HG02973 (cell line): ENCODE data around the gene XCL1.

Experiments
- ATAC-seq: cut with Tn5 transposase; IDR thresholded peaks from one replicate; pipeline ENCODE4 v1.9.1; 2021; ENCODE audit warnings: moderate library complexity; ENCODE audit not compliant: unreplicated experiment

XCL1 gene

GRCh38 chr1:168603501-168604110 is 27.2 kb downstream of the XCL1 start:
- peak; percentile 60 for ATAC-seq

DNA sequence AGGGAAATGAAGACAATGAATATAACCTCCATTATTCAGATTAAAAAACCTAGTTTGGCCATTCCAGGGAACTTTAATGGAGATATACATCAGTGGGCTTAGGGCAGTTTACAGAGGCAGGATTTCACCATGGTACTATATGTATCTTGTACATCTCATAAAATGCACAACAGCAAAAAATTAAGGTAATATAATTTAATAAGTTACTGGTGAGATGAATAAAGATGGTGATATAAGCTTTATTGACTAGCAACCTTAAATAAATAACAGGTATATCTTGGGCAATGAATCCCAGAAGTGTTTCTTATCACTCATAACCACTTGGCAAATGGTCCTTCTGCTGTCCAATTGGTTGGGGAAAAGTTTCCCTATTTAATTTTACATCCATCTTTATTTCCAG is 29.0 kb downstream of the XCL1 start:
- ATAC-seq = no peak

GRCh38 chr1:168606096-168606495 is 29.7 kb downstream of the XCL1 start:
- ATAC-seq = no peak

DNA sequence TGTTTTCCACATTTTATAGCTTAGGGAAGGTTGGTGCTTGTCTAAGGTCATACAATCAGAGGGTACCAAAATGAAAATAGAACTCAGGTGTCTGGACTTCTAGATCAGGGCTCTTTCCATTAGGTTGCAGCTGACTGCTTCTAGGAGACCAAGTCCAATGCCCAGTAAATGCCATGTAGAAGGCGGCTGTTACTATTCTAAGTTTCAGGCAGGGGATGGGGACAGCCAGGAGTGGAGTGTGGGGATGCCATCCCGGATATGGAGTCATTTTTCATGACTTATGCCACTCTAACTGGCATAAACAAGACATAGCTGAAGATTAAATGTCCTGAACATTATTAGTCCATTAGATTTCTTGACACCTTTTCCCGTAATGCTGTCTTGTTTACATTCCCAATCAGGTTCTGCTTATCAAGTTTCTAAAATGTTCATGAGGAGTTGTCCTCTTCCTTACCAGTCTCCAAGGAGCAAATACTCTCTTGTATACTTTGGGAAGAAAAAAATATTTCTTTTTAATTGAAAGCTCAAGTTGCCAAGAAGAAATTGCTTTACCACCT is 31.5 kb downstream of the XCL1 start:
- ATAC-seq = no peak

DNA sequence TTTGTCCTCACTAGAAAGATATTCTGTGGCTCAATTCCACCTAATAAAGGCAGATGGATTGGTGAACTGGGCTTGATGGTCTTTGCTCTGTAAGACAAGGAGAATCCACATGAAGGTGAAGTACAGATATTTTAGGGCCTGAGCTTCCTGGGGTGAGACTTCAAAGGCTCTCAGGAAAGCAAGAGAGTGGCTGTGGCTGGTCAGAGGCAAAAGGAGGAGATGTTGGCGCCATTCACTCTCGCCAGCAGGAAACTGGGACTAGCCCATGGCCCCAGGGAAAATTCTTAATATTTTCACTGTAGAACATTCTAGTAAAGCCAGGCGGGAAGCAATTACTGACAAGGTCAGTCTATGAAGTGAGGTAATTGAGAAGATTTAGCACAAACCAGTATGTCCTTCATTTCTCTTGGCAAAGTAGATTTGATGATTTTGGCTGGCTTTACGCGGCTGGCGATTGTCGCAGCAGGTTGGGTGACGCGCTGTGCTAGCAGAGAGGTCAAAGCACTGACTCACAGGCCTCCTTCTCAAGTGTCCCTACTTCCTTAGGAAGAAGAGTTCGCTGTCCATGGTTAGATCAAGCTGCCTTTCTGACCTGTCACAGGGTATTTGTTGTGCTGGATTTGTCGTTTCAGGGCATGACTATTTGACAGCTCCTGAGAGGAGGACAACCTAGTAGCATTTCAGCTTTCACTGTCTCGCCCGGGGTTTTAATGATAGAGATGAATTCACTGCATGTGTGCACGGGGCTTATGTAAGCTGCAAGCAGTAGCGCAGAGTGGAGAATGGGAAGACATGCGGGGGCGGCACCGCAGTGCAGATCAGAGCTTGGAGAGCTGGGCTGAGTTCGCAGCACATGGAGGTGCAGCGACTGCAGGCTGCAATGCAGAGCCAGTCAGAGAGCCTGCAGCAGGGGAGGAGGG is 32.7 kb downstream of the XCL1 start:
- ATAC-seq = no peak

DNA sequence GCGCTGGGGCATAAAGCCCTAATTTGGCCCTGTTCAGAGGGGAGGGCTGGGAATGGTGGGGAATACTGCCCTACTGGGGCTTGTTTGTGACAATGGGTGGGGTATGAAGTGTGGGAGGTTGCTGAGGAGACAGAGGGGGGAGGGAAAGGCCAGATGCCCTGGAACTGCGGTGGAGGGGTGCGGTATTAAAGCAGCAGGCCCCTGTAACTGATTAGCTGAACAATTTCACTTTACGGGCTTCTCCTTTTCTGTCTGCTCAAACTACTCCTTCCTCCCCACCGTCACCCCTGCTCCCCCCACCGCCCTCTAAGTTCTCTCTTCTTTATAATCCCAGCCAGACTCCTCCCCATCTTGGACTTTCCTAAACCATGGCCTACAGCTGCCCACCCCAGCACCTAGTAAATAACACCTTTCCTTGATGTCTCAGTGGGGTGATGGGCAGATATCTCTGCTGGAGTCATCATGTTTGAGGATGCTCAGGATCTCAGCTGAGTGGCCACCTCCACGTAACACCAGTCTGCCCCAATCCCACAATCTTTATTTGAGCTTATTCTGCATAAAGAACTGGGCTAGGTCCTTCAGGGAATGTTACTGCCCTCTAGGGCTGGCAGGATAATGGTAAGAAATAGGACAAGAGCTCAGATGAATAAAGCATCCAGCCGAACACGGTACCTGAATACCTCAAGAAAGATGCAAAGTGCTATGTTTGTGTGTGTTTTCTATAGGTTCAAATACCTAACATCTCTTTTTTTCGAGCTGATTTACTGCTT is 33.5 kb downstream of the XCL1 start:
- no peak for ATAC-seq

- no peak for ATAC-seq
Observed at GRCh38 chr1:168613038-168613451, 36.6 kb downstream of the XCL1 start.

DNA sequence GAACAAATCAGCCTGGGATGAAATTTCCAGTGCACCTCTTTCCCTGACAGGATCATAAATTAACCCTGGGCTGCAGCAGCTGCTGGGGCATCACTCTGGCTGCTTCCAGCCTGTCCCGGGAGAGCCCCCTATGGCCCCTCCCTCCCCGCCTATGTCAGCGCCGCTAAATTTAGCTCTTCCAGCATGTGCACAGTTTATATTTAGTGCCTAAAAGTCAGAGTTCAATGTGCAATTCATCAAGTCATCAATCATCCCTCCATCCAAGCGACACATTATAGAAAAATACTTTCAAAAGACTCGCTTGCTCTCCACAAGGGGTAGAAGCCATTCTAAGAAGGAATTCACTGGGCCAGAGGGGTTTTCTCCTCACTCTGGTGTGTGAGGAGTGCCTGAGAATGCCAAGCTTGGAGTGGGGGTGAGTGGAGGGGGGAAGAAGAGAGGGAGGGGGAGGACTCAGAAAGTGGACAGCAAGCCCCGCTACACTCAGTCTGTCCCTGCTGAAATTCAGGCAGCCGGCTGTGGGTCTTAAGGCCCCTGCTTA is 37.4 kb downstream of the XCL1 start:
- no peak for ATAC-seq

DNA sequence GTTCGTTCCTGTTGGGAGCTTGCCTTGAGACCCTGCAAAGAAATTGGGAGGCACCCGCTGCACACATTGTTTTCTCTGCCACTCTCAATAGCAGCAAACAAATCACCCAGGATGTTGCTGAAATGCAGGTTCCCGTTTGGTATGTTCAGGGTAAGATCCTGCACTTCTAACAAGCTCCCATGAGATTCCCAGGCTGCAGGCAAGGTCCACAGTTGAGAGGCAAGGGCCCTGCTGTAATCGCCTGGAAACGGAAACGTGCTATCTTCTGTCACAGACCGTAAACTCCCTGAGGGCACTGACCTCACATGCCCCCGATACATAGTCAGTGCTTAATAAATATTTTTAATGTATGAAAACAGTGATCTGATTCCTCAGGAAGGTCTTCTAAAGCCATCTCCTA is 37.8 kb downstream of the XCL1 start:
- ATAC-seq = no peak

DNA sequence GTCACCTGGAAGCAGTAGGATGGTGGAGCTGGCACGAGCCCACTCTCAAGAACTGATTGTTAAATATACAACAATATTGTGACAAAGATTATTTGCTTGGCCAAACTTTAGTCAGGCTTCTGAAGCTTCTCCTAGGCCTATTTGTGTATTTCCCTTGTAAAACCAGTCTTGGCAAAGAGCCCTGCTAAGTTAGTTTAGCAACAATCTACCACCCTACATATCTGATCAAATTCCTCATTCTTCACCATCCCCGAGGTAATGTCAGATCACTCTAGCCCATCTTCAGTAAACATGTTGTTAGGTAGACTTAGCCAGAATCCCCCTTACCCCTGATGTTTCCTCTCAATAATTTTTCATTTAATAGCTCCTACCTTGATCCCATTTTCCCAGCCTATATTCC is 39.6 kb downstream of the XCL1 start:
- ATAC-seq = no peak

DNA sequence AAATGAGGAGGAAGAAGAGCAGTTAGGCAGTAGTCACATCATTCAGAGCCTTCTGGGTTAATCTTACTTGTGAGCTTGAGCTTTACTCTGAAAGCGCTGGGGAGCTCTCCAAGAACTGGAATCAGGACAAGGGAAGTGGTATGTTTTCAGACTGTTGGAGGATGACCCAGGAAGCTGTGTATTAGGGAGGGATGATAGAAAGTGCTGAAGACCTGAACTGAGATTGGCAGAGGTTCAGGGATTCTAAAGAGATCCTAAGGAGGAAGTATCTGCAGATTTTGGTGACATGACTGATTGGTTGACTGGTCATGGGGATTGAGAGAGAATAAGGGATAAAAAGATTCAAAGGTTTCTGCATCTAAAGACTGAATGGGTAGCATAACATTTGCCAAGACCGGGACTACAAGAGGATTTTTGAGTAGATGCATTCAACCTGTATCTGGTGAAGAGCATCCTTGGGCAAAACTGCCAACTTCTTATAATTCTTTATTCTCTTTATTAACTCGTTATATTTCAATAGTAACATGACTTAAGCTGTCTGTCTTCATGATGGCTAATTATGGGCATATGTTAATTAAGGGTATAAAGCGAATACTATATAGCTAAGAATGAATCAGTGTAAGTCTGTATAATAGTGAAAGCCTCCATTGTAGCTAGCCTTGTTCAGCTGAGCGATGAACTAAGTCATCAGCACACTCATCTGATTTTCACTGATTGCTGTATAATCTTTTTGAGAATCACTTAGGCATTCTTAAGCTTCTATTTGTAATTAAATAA is 41.8 kb downstream of the XCL1 start:
- no peak for ATAC-seq

DNA sequence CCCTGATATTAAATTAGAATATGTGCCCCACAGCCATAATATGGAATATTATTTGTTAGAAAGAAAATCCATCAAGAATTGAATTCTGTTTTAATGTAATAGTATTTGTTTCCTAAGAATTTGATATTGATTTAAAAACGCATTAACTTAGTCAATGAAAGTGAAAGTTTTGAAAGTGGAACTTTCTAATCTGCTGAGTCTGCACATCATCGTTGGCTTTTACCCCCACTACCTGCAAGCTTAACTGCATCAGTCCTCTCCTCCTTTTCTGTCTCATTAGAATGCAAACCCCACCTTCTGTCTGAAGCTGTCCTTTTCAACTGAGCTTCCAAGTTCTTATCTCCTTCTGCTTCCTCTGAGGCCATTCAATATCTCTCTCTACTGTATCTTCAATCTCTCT is 42.5 kb downstream of the XCL1 start:
- no peak for ATAC-seq

GRCh38 chr1:168621356-168621755 is 45.0 kb downstream of the XCL1 start:
- no peak for ATAC-seq

DNA sequence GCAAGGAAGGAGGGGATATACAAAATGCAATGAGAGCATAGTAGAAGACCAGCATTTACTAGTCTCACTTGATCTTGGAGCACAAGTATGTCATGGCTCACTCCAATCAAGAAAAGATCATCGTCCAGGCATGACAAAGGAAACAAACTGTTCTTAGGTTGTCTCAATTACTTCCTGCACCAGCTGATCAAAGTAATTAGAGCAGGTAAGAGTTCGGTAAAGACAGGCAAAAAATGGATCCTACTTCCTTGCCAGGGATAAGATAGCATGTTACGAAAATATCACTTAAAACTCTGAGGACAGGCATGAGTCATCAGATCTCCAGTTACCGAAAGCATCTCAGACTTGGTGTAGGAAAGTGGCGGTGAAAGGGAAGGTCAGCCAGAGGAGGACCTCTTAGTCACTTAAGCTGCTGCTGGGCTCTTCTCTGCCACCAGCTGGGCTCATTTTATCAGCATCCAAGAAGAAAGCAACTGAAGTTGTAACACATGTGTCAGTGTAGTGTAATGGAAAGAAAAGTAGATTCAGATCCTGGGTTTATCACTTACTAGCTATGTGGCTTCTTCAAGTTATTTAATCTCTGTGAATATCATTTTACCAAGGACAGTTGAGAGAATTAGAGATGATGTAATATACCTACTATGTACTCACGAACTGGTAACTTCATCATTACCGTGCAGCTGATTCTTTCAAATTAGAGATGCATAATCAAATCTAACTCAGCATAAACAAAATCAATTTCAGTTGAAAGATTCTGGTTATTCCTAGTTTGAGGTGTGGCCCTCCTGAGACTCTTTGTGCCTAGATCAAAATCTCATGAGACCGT is 46.8 kb downstream of the XCL1 start:
- no peak for ATAC-seq

- no peak for ATAC-seq
Observed at GRCh38 chr1:168623831-168624230, 47.4 kb downstream of the XCL1 start.

GRCh38 chr1:168626326-168626725 is 49.9 kb downstream of the XCL1 start:
- ATAC-seq = no peak

DNA sequence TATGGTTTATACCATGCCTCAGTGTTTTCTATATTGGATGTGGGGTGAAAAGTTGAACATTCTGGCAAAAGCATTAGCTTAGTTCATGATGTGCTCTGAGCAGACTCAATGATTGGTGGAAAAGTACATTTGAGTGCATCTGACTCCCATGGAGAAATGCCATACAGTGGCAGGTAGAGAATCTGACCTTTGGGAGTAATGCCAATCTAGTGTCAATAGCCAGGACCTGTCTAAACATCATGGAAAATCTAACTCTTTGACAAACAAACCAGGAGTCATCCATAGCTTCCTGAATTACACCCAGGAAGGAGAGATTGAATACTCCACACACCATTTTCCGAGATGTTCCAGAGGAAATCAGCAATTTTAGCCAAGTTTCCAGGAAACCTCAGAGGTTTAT is 51.0 kb downstream of the XCL1 start:
- ATAC-seq = no peak

GRCh38 chr1:168628807-168629206 is 52.4 kb downstream of the XCL1 start:
- no peak for ATAC-seq

DNA sequence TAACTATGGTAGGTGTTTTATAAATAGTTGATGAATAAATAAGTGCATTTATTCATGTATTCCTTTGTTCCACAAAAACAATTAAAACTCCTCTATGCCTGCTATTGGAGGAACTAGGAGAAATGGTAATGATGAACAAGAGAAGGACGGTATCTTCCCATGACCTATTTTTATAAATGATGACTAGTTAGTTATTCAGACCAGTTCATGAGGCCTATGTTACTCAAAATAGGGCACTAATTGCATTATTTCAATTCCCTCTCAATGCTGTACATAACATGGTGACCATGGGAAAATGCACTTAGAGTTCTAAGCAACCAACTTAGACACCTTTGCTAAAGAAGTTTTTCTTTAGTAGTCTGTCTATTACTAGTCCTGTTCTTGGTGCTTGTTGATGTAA is 53.1 kb downstream of the XCL1 start:
- ATAC-seq = no peak
